PC-9 (cell line): ENCODE measurements around the gene UBE2V1. TPM values are rescaled to one million over a fixed set of nuclear protein-coding genes. Genes with fewer than 3 reads are reported as not detected.
A peak's percentile ranks its signal among the peaks of the same experiment; 100 is the strongest.

ENCODE experiments used
- BruUV-seq: library from RNA; stranded (reverse); fragments of 400-500 nt; replicated peaks from 2 replicates; lab custom pipeline; 2021; lab: Mats Ljungman, UMichigan
- CTCF ChIA-PET: fragments of 300-600 bp; sonication (Branson Sonifier 250); formaldehyde crosslinking; loops from one replicate; lab custom pipeline; 2022; ENCODE audit warnings: antibody characterized with exemption; lab: Charles Lee
- POLR2A ChIA-PET: fragments of 300-600 bp; sonication (Branson Sonifier 250); formaldehyde crosslinking; loops from one replicate; lab custom pipeline; 2022; ENCODE audit warnings: antibody characterized with exemption; ENCODE audit not compliant: unreplicated experiment; lab: Charles Lee
- DNase-seq, 2 experiments: peaks; one replicate each; pipeline versions ENCODE4 v3.0.0 to v3.0.0-alpha.2; 2015 to 2022; ENCODE audit warnings: mixed read lengths in 1 of 2
- H2AFZ ChIP-seq: fragments of 200-600 bp; sonication (generic); 2 replicates; pipeline ENCODE4 v1.8.1; 2017; ENCODE audit warnings: antibody characterized with exemption
- H3F3A ChIP-seq: fragments of 200-600 bp; sonication (generic); 2 replicates; pipeline ENCODE4 v1.8.1; 2017; ENCODE audit warnings: antibody characterized with exemption, mild to moderate bottlenecking, low read depth; ENCODE audit not compliant: insufficient read depth
- H3K27ac ChIP-seq: fragments of 200-600 bp; sonication (generic); 2 replicates; pipeline ENCODE4 v1.6.1; 2016; ENCODE audit warnings: mixed run types
- H3K27me3 ChIP-seq: fragments of 200-600 bp; sonication (generic); 2 replicates; pipeline ENCODE4 v1.6.1; 2016; ENCODE audit warnings: low read depth, mixed run types; ENCODE audit not compliant: insufficient read depth
- H3K36me3 ChIP-seq: fragments of 200-600 bp; sonication (generic); 2 replicates; pipeline ENCODE4 v1.6.1; 2016; ENCODE audit warnings: low read depth, mixed run types
- H3K4me1 ChIP-seq: fragments of 200-600 bp; sonication (generic); replicated peaks from 2 replicates; pipeline ENCODE4 v1.6.1; 2016; ENCODE audit warnings: mixed run types; ENCODE audit not compliant: insufficient read depth
- H3K4me2 ChIP-seq: fragments of 200-600 bp; sonication (generic); 2 replicates; pipeline ENCODE4 v1.6.1; 2017; ENCODE audit warnings: mixed run types
- H3K4me3 ChIP-seq: fragments of 200-600 bp; sonication (generic); 2 replicates; pipeline ENCODE4 v1.6.1; 2016; ENCODE audit warnings: mixed run types
- H3K79me2 ChIP-seq: fragments of 200-600 bp; sonication (generic); 2 replicates; pipeline ENCODE4 v1.6.1; 2017; ENCODE audit warnings: low read depth, mixed run types
- H3K9me2 ChIP-seq: fragments of 200-600 bp; sonication (generic); 2 replicates; pipeline ENCODE4 v1.8.1; 2017; ENCODE audit warnings: mild to moderate bottlenecking; ENCODE audit not compliant: insufficient read depth
- H3K9me3 ChIP-seq: fragments of 200-600 bp; sonication (generic); 2 replicates; pipeline ENCODE4 v1.8.1; 2016; ENCODE audit warnings: low read depth; ENCODE audit not compliant: insufficient read depth
- H4K20me1 ChIP-seq: fragments of 200-600 bp; sonication (generic); 2 replicates; pipeline ENCODE4 v1.8.1; 2017; ENCODE audit not compliant: insufficient read depth
- CTCF ChIP-seq: fragments of 200-600 bp; sonication (generic); conservative IDR thresholded peaks from 2 replicates; pipeline ENCODE4 v1.6.1; 2017; ENCODE audit warnings: mixed run types, antibody characterized with exemption, mild to moderate bottlenecking, moderate library complexity
- EZH2 ChIP-seq: fragments of 200-600 bp; sonication (generic); IDR thresholded peaks from 2 replicates; pipeline ENCODE4 v1.8.0; 2017; ENCODE audit warnings: antibody characterized with exemption, low read depth
- intact Hi-C: fragments of 100-400 bp; cut with micrococcal nuclease; formaldehyde crosslinking; loops from one replicate; pipeline ENCODE4 v1.10.0; 2022; ENCODE audit not compliant: unreplicated experiment
- total RNA-seq: library from RNA; stranded (reverse); gene quantifications from 2 replicates; pipeline ENCODE4 v1.2.3, GENCODE V29; 2021

UBE2V1 gene
- total RNA-seq, 1 experiment from 2014 or later = 174 TPM

- DNase-seq = no peak
- H3K36me3 ChIP-seq = no peaks in the 10 kb centered on the region
- no peaks in the 10 kb centered on the region for H3K79me2 ChIP-seq
- H3K9me2 ChIP-seq = no peaks in the 10 kb centered on the region
- no peaks in the 10 kb centered on the region for H3K9me3 ChIP-seq
- no peak overlapping the region for H2AFZ ChIP-seq
- TF ChIP-seq CTCF (no peak), EZH2 (no peak)
- H3K27ac ChIP-seq = no peak overlapping the region
- intact Hi-C loops = loop anchor here (10.0 kb wide), 1 partner anchor 387 kb away; no protein-coding TSS in a partner anchor
- H3K4me1 ChIP-seq = peaks cover 7% of the 10 kb centered on the region
- H3K4me2 ChIP-seq = no peak overlapping the region
- H3K27me3 ChIP-seq = no peaks in the 10 kb centered on the region
- ChIA-PET CTCF (no interaction called here), POLR2A (no interaction called here)
- no peaks in the 10 kb centered on the region for H4K20me1 ChIP-seq
- no peak overlapping the region for H3K4me3 ChIP-seq
- peaks cover 19% of the 10 kb centered on the region; the same call in 1 of the 2 replicates for H3F3A ChIP-seq
- no TSS peak for BruUV-seq
These were observed 34.9 kb downstream of the UBE2V1 start for GRCh38 chr20:50077818-50078601.

- intact Hi-C loops = loop anchor here (5.0 to 10.0 kb wide), 2 partner anchors 391 to 461 kb away; no protein-coding TSS in a partner anchor
- H3F3A ChIP-seq = no peaks in the 10 kb centered on the region
- ChIA-PET POLR2A (no interaction called here), CTCF (interaction anchor here (0.6 to 0.7 kb wide), 2 partner anchors 13 to 84 kb away, joined by 3 read pairs; no protein-coding TSS in a partner anchor)
- H3K27me3 ChIP-seq = no peaks in the 10 kb centered on the region
- H3K9me3 ChIP-seq = no peaks in the 10 kb centered on the region
- H3K27ac ChIP-seq = no peak overlapping the region
- no peaks in the 10 kb centered on the region for H3K36me3 ChIP-seq
- 0 out of 2 replicates have a peak, but pooled peaks cover 5% of the 10 kb centered on the region for H3K4me1 ChIP-seq
- no peak for DNase-seq
- no peak overlapping the region for H3K4me3 ChIP-seq
- H4K20me1 ChIP-seq = no peaks in the 10 kb centered on the region
- H3K4me2 ChIP-seq = no peak overlapping the region
- H3K79me2 ChIP-seq = no peaks in the 10 kb centered on the region
- BruUV-seq = no TSS peak
- H3K9me2 ChIP-seq = no peaks in the 10 kb centered on the region
- H2AFZ ChIP-seq = no peak overlapping the region
- TF ChIP-seq CTCF = no peak
- no peak for TF ChIP-seq EZH2
These were observed 39.5 kb downstream of the UBE2V1 start for GRCh38 chr20:50073500-50073899.

GRCh38 chr20:50071039-50071888 is 41.7 kb downstream of the UBE2V1 start:
- no peaks in the 10 kb centered on the region for H3K79me2 ChIP-seq
- DNase-seq = peak; percentile 69 to 96
- H3K27ac ChIP-seq = no peak overlapping the region
- BruUV-seq = no TSS peak
- H3K27me3 ChIP-seq = no peaks in the 10 kb centered on the region
- peak overlapping the region; percentile 66 for H3K4me3 ChIP-seq
- TF ChIP-seq CTCF (peak; percentile 100), EZH2 (no peak)
- H3K9me2 ChIP-seq = no peaks in the 10 kb centered on the region
- no peaks in the 10 kb centered on the region for H3K36me3 ChIP-seq
- peak overlapping the region; percentile 88 for H2AFZ ChIP-seq
- peak overlapping the region; percentile 93 for H3K4me2 ChIP-seq
- H3K4me1 ChIP-seq = 0 out of 2 replicates have a peak, but pooled peaks cover 5% of the 10 kb centered on the region
- ChIA-PET CTCF (interaction anchor here (0.6 to 1.7 kb wide), 20 partner anchors 9 to 440 kb away, joined by 3 to 31 read pairs (median 3); no protein-coding TSS in a partner anchor), POLR2A (interaction anchor here (0.7 kb wide), 1 partner anchor 518 kb away, joined by 3 read pairs; no protein-coding TSS in a partner anchor)
- no peaks in the 10 kb centered on the region for H3F3A ChIP-seq
- H4K20me1 ChIP-seq = no peaks in the 10 kb centered on the region
- H3K9me3 ChIP-seq = no peaks in the 10 kb centered on the region
- intact Hi-C loops = loop anchor here (1.0 to 10.0 kb wide), 5 partner anchors 82 to 459 kb away; partner anchors contain the start of genes PEDS1 and SNAI1
